ENCODE measurements around the gene AGBL1. TPM values are rescaled to one million over a fixed set of nuclear protein-coding genes. Genes with fewer than 3 reads are reported as not detected.

The AGBL1 gene
- total RNA-seq, 3 donors from 2014 or later (not counting 1 experiment from before 2014, with no cell fraction given), result not detected

DNA sequence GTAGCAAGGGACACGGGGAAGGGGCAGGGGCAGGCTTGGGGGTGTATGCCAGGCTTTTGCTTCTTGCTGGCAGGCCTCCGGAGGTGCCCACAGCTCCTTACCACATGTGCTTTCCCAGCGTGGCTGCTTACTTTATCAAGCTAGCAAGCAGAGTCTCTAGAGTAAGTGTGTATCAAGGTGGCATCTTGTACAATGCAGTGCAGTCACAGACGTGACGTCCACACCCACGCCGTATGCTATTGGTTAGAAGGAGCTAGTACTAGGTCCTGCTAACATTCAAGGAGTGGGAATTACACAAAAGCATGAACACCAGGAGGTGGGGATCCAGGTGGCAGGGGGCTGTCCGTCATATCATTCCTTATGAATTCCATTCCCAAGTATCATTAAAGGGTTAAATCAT is 15.3 kb upstream of the AGBL1 start:
- Histone ChIP-seq H3K4me1 (ENCODE audit: control insufficient read depth, insufficient read depth, low read length) (no peaks in the 10 kb centered on the region), H3K27me3 (ENCODE audit: control insufficient read depth, insufficient read depth, low read length) (no peaks in the 10 kb centered on the region), H3K9me3 (ENCODE audit: control insufficient read depth, insufficient read depth, low read length) (no peaks in the 10 kb centered on the region), H3K27ac (ENCODE audit: low read length) (no peak overlapping the region), H3K4me3 (ENCODE audit: low read length) (no peak overlapping the region), H3K36me3 (ENCODE audit: control insufficient read depth, insufficient read depth, low read length) (no peaks in the 10 kb centered on the region)
- 91% methylated on average over 8 of the region's 8 CpGs for WGBS (ENCODE audit: insufficient coverage)
- intact Hi-C loops (cut with micrococcal nuclease), result no loop called here
- Mint-ChIP-seq H3K27me3 (ENCODE audit: low read depth in 2 of 2) (peaks cover 4 to 19% of the 10 kb centered on the region in 2 donors), H3K4me3 (no peak overlapping the region), H3K27ac (no peak overlapping the region), H3K4me1 (no peaks in the 10 kb centered on the region), H3K36me3 (peaks cover 8% of the 10 kb centered on the region), H3K9me3 (peaks cover 2 to 3% of the 10 kb centered on the region in 2 donors)
- TF ChIP-seq, protein P1, sequence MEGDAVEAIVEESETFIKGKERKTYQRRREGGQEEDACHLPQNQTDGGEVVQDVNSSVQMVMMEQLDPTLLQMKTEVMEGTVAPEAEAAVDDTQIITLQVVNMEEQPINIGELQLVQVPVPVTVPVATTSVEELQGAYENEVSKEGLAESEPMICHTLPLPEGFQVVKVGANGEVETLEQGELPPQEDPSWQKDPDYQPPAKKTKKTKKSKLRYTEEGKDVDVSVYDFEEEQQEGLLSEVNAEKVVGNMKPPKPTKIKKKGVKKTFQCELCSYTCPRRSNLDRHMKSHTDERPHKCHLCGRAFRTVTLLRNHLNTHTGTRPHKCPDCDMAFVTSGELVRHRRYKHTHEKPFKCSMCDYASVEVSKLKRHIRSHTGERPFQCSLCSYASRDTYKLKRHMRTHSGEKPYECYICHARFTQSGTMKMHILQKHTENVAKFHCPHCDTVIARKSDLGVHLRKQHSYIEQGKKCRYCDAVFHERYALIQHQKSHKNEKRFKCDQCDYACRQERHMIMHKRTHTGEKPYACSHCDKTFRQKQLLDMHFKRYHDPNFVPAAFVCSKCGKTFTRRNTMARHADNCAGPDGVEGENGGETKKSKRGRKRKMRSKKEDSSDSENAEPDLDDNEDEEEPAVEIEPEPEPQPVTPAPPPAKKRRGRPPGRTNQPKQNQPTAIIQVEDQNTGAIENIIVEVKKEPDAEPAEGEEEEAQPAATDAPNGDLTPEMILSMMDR (IDR thresholded peaks at IDR 0.05), result no peak
- ATAC-seq (no peak), DNase-seq (no peak)

DNA sequence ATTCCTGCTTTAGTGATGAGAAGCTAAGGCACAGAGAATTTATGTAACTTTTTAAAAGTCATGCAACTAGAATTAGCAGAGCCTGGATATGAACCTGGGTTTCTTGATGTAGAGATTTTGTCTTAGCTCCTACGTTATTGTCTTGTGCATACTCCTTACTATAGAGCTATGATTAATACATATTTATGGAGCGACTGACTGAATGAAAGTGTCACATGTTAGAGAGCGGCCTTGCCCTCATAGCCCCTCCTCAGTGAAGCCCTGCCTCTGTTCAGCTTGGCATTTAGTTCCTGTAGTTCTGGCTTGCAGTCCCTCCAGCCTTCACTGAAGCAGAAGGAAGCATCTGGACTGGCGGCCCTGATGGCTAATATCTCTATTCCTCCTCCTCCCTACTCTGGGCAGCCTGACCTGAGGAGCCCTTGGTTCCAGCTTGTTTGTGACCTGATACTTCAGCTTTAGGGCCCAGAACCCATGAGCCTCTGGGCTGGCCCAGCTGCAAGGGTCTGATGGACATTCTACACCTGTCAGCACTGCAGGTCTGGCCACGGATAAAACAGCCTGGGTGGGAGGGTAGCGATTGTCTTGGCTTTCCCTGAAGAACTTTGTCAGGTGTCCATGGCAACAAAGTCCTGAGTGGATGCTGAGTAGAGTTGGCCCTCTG is 13.4 kb upstream of the AGBL1 start:
- H3K4me1 Mint-ChIP-seq, result no peaks in the 10 kb centered on the region
- DNase-seq (no peak), ATAC-seq (no peak)
- Histone ChIP-seq H3K36me3 (ENCODE audit: control insufficient read depth, insufficient read depth, low read length) (no peaks in the 10 kb centered on the region), H3K9me3 (ENCODE audit: control insufficient read depth, insufficient read depth, low read length) (no peaks in the 10 kb centered on the region), H3K4me1 (ENCODE audit: control insufficient read depth, insufficient read depth, low read length) (no peaks in the 10 kb centered on the region), H3K27me3 (ENCODE audit: control insufficient read depth, insufficient read depth, low read length) (no peaks in the 10 kb centered on the region), H3K27ac (ENCODE audit: low read length) (no peak overlapping the region), H3K4me3 (ENCODE audit: low read length) (no peak overlapping the region)
- H3K27ac Mint-ChIP-seq, result no peak overlapping the region
- peaks cover 4 to 19% of the 10 kb centered on the region in 2 donors for H3K27me3 Mint-ChIP-seq (ENCODE audit: low read depth in 2 of 2)
- peaks cover 2 to 3% of the 10 kb centered on the region in 2 donors for H3K9me3 Mint-ChIP-seq
- 74% methylated on average over 5 of the region's 6 CpGs for WGBS (ENCODE audit: insufficient coverage)
- no peak overlapping the region for H3K4me3 Mint-ChIP-seq
- TF ChIP-seq, protein P1 (IDR thresholded peaks at IDR 0.05), result no peak
- intact Hi-C loops (cut with micrococcal nuclease), result no loop called here
- H3K36me3 Mint-ChIP-seq, result peaks cover 8% of the 10 kb centered on the region

DNA sequence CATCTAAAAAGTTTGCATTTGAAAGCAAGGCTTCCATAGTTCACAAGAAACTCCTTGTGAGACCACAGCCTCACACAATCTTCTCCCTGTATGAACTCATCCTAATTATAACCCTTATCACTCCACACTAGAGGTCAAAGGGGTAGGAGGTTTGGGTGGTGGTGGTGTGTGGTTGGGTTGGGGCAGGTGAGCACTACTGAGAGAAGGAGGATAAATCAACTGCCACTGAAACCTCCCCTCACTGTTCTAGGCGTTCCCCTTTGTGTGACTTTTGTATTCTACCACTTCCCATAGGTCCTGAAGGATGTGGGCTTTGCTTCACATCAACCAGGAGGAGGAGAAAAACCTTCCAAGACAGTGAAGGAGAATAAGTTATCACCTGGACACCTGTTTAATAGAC is 6.4 kb upstream of the AGBL1 start:
- Mint-ChIP-seq H3K4me1 (no peaks in the 10 kb centered on the region), H3K36me3 (no peaks in the 10 kb centered on the region), H3K27me3 (ENCODE audit: low read depth in 2 of 2) (peaks cover 9 to 38% of the 10 kb centered on the region in 2 donors), H3K4me3 (no peak overlapping the region), H3K27ac (no peak overlapping the region), H3K9me3 (no peaks in the 10 kb centered on the region)
- no peaks in the 10 kb centered on the region for H3K36me3 ChIP-seq (ENCODE audit: control insufficient read depth, insufficient read depth, low read length)
- H3K27ac ChIP-seq (ENCODE audit: low read length), result no peak overlapping the region
- intact Hi-C loops (cut with micrococcal nuclease), result no loop called here
- no peaks in the 10 kb centered on the region for H3K9me3 ChIP-seq (ENCODE audit: control insufficient read depth, insufficient read depth, low read length)
- TF ChIP-seq, protein P1 (IDR thresholded peaks at IDR 0.05), result no peak
- ATAC-seq (no peak), DNase-seq (no peak)
- no peak overlapping the region for H3K4me3 ChIP-seq (ENCODE audit: low read length)
- WGBS (ENCODE audit: insufficient coverage), result 50% methylated on average over 1 of the region's 1 CpG
- H3K27me3 ChIP-seq (ENCODE audit: control insufficient read depth, insufficient read depth, low read length), result no peaks in the 10 kb centered on the region
- no peaks in the 10 kb centered on the region for H3K4me1 ChIP-seq (ENCODE audit: control insufficient read depth, insufficient read depth, low read length)

DNA sequence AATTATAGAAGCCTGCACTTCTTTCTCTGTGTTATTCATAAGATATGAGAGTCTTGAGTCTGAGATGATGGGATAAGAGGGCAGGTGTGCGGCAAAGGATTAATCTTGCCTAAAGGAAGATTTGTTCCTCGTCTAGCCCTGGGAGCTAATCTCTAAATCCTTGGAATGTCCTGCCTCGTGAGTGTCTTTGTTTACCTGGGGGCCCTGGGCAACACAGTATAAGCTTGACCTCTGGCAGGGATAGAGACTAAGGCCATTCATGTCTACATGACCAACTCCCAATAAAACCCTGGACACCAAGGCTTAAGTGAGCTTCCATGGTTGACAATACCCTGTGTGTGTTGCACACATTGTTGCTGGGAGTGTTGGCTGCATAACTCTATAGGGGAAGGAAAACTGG is 3.2 kb upstream of the AGBL1 start:
- intact Hi-C loops (cut with micrococcal nuclease), result no loop called here
- Histone ChIP-seq H3K4me3 (ENCODE audit: low read length) (no peak overlapping the region), H3K9me3 (ENCODE audit: control insufficient read depth, insufficient read depth, low read length) (no peaks in the 10 kb centered on the region), H3K27me3 (ENCODE audit: control insufficient read depth, insufficient read depth, low read length) (no peaks in the 10 kb centered on the region), H3K4me1 (ENCODE audit: control insufficient read depth, insufficient read depth, low read length) (no peaks in the 10 kb centered on the region), H3K27ac (ENCODE audit: low read length) (no peak overlapping the region), H3K36me3 (ENCODE audit: control insufficient read depth, insufficient read depth, low read length) (no peaks in the 10 kb centered on the region)
- TF ChIP-seq, protein P1 (IDR thresholded peaks at IDR 0.05), result no peak
- H3K4me1 Mint-ChIP-seq, result no peaks in the 10 kb centered on the region
- H3K27me3 Mint-ChIP-seq (ENCODE audit: low read depth in 2 of 2), result peaks cover 9 to 38% of the 10 kb centered on the region in 2 donors
- H3K4me3 Mint-ChIP-seq, result no peak overlapping the region
- ATAC-seq, result no peak
- no peaks in the 10 kb centered on the region for H3K36me3 Mint-ChIP-seq
- H3K9me3 Mint-ChIP-seq, result no peaks in the 10 kb centered on the region
- no peak overlapping the region for H3K27ac Mint-ChIP-seq
- no peak for DNase-seq
- WGBS (ENCODE audit: insufficient coverage), result 78% methylated on average over 3 of the region's 3 CpGs
